Mesendoderm (in vitro differentiated cells): ENCODE measurements around the gene FBXL7.

Experiments
- DNase-seq: peaks from one replicate; pipeline ENCODE4 v3.0.0; 2013
- H2AK5ac ChIP-seq: 2 replicates; pipeline ENCODE4 v1.6.1; 2013; ENCODE audit warnings: low read length, inconsistent platforms
- H2BK120ac ChIP-seq: 2 replicates; pipeline ENCODE4 v1.6.1; 2013; ENCODE audit warnings: low read depth, mild to moderate bottlenecking, low read length, moderate library complexity, mixed read lengths
- H2BK15ac ChIP-seq: replicated peaks from 2 replicates; pipeline ENCODE4 v1.6.1; 2013; ENCODE audit warnings: low read depth, mild to moderate bottlenecking, moderate library complexity
- H2BK5ac ChIP-seq: 2 replicates; pipeline ENCODE4 v1.6.1; 2013; ENCODE audit warnings: low read length, inconsistent platforms
- H3K18ac ChIP-seq: 2 replicates; pipeline ENCODE4 v1.6.1; 2013; ENCODE audit warnings: mild to moderate bottlenecking, low read length, mixed read lengths
- H3K23ac ChIP-seq: one replicate; pipeline ENCODE4 v1.6.1; 2013; ENCODE audit warnings: low read length
- H3K27ac ChIP-seq: 2 replicates; pipeline ENCODE4 v1.5.1; 2013; ENCODE audit warnings: low read depth, mild to moderate bottlenecking, inconsistent platforms, low read length, moderate library complexity
- H3K27me3 ChIP-seq: 2 replicates; pipeline ENCODE4 v1.6.1; 2013; ENCODE audit warnings: low read length, control low read depth, mild to moderate bottlenecking, inconsistent platforms; ENCODE audit not compliant: insufficient read depth, poor library complexity
- H3K36me3 ChIP-seq: 2 replicates; pipeline ENCODE4 v1.6.1; 2013; ENCODE audit warnings: low read length, inconsistent platforms; ENCODE audit not compliant: control insufficient read depth, insufficient read depth
- H3K4ac ChIP-seq: one replicate; pipeline ENCODE4 v1.6.1; 2013; ENCODE audit warnings: low read depth, mild to moderate bottlenecking, low read length, moderate library complexity
- H3K4me1 ChIP-seq: 2 replicates; pipeline ENCODE4 v1.6.1; 2013; ENCODE audit warnings: low read depth, low read length, inconsistent platforms; ENCODE audit not compliant: control insufficient read depth
- H3K4me2 ChIP-seq: 2 replicates; pipeline ENCODE4 v1.6.1; 2013; ENCODE audit warnings: low read length
- H3K4me3 ChIP-seq: 2 replicates; pipeline ENCODE4 v1.5.1; 2013; ENCODE audit warnings: mild to moderate bottlenecking, low read length
- H3K56ac ChIP-seq: one replicate; pipeline ENCODE4 v1.6.1; 2013; ENCODE audit warnings: low read length
- H3K79me1 ChIP-seq: 2 replicates; pipeline ENCODE4 v1.6.1; 2013; ENCODE audit warnings: low read length, inconsistent platforms
- H3K79me2 ChIP-seq: 2 replicates; pipeline ENCODE4 v1.6.1; 2013; ENCODE audit warnings: mild to moderate bottlenecking, low read length; ENCODE audit not compliant: control insufficient read depth, insufficient read depth
- H3K9ac ChIP-seq: 2 replicates; pipeline ENCODE4 v1.6.1; 2013; ENCODE audit warnings: low read length, inconsistent platforms
- H4K5ac ChIP-seq: one replicate; pipeline ENCODE4 v1.6.1; 2013; ENCODE audit warnings: low read length
- H4K8ac ChIP-seq: one replicate; pipeline ENCODE4 v1.6.1; 2013; ENCODE audit warnings: low read depth, mild to moderate bottlenecking, control low read depth, low read length, moderate library complexity
- WGBS: extraction: QIAGEN DNeasy Blood & Tissue Kit; methylation state at CpG from one replicate; pipeline ENCODE4 v1.1.7; 2013; ENCODE audit warnings: low lambda C conversion rate, missing lambda C conversion rate; ENCODE audit not compliant: insufficient coverage; ENCODE audit errors: extremely low coverage; 5-methylcytosine and 5-hydroxymethylcytosine counted together

Gene FBXL7

DNA sequence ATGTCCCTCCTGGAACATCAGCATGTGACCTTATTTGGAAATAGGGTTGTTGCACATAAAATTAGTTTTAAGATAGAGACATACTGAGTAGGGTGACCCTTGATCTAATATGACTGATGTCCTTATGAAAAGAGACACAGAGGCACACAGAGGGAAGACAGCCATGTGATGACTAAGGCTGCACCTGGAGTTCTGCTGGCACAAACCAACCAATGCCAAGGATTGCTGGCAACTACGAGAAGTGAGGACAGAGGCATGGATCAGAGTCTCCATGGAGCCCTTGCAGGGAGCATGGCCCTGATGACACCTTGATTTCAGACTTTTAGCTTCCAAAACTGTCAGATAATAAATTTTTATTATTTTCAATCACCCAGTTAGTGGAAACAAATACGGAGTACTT, 101.9 kb downstream of the FBXL7 start:
- H3K4ac ChIP-seq: no peak overlapping the region
- WGBS: no CpG with 5 or more reads among the region's 2 CpGs

DNA sequence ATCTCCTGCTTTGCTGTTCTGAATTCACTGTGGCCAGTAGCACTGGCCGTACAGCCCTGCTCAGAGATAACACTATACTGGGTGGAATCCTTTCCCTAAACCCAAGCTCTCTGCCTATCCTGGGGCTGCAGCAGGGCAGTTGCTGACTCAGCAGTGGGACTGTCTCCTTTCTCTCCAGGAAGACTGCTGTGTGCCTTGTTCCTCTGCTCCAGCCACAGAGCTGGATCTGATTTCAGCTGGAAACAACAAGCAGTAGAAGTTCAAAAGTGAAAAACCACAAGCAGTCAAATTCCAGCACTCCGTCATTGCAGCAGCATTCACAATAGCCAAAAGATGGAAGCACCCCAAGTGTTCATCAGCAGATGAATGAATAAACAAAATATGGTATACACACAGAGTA, 105.0 kb downstream of the FBXL7 start:
- no peak overlapping the region for H3K27ac ChIP-seq
- H3K56ac ChIP-seq: no peak overlapping the region
- H4K8ac ChIP-seq: no peak overlapping the region
- no peak for DNase-seq
- H3K4me2 ChIP-seq: no peak overlapping the region
- H3K4me3 ChIP-seq: no peak overlapping the region
- no peaks in the 10 kb centered on the region for H3K36me3 ChIP-seq
- no peaks in the 10 kb centered on the region for H3K79me2 ChIP-seq
- H2AK5ac ChIP-seq: no peak overlapping the region
- H3K18ac ChIP-seq: no peak overlapping the region
- H3K4ac ChIP-seq: no peak overlapping the region
- WGBS: no CpG with 5 or more reads among the region's 2 CpGs
- no peak overlapping the region for H3K9ac ChIP-seq
- H2BK5ac ChIP-seq: no peak overlapping the region
- H4K5ac ChIP-seq: no peak overlapping the region
- peaks cover 2% of the 10 kb centered on the region for H3K4me1 ChIP-seq
- H2BK15ac ChIP-seq: no peak overlapping the region
- no peaks in the 10 kb centered on the region for H3K27me3 ChIP-seq
- H3K79me1 ChIP-seq: peaks cover 3% of the 10 kb centered on the region
- H3K23ac ChIP-seq: no peak overlapping the region
- no peak overlapping the region for H2BK120ac ChIP-seq

More for the DNA sequence above, 101.9 kb downstream of the FBXL7 start:
- Histone ChIP-seq H3K18ac (no peak overlapping the region), H3K56ac (no peak overlapping the region), H2BK120ac (no peak overlapping the region), H3K9ac (no peak overlapping the region), H3K27ac (no peak overlapping the region), H3K4me1 (peaks cover 6% of the 10 kb centered on the region), H3K79me1 (peaks cover 3% of the 10 kb centered on the region), H3K4me2 (no peak overlapping the region), H3K23ac (no peak overlapping the region), H3K27me3 (no peaks in the 10 kb centered on the region), H4K8ac (no peak overlapping the region), H3K79me2 (no peaks in the 10 kb centered on the region), H3K4me3 (no peak overlapping the region), H2AK5ac (no peak overlapping the region), H4K5ac (no peak overlapping the region), H2BK5ac (no peak overlapping the region), H2BK15ac (no peak overlapping the region), H3K36me3 (no peaks in the 10 kb centered on the region)
- DNase-seq: no peak

DNA sequence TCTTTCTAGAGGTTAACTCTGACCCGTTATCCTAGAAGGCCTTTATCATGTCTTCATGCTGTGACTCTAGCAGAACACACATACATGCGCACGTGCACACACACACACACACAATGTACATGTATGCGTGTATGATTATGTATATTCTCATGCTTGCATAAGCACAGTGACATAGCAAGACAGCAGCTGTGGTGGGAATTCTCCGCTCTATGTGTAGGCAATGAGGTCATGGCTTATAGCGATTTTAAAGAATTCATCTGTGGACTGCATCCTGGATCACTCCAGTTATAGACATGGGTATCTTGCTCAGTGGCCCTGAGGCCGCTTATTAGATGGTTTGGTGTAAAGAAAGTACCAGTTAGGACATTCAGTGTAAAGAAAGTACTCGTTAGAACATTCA, 106.2 kb downstream of the FBXL7 start:
- Histone ChIP-seq H3K9ac (no peak overlapping the region), H3K4me1 (peaks cover 2% of the 10 kb centered on the region), H3K4ac (no peak overlapping the region), H3K4me3 (no peak overlapping the region), H2BK5ac (no peak overlapping the region), H3K56ac (no peak overlapping the region), H2BK120ac (no peak overlapping the region), H3K36me3 (no peaks in the 10 kb centered on the region), H3K4me2 (no peak overlapping the region), H4K5ac (no peak overlapping the region), H3K18ac (no peak overlapping the region), H2BK15ac (no peak overlapping the region), H3K23ac (no peak overlapping the region), H3K79me1 (peaks cover 3% of the 10 kb centered on the region), H3K27me3 (no peaks in the 10 kb centered on the region), H3K79me2 (no peaks in the 10 kb centered on the region), H4K8ac (no peak overlapping the region), H3K27ac (no peak overlapping the region), H2AK5ac (no peak overlapping the region)
- WGBS: no CpG with 5 or more reads among the region's 8 CpGs
- no peak for DNase-seq

DNA sequence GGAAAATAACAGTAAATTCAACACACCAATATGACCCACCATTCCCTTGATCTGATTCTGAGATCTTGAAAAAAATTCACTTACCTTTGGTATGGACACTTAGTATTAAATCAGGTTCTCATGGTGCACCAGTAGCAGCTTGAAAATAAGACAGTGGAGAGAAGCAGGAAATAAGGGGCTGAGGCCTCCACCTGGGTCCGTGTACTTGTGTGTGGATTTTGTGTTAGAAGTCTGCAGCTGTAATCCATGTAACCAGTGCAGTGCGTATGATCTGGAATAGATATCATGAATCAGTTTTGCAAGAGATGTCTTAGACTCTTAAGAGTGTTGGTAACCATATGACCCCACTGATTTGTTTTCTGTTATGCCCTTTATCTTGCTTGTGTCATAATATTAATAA, 107.1 kb downstream of the FBXL7 start:
- Histone ChIP-seq H3K4me1 (peaks cover 2% of the 10 kb centered on the region), H3K23ac (no peak overlapping the region), H3K4ac (no peak overlapping the region), H3K56ac (no peak overlapping the region), H3K18ac (no peak overlapping the region), H2BK15ac (no peak overlapping the region), H4K5ac (no peak overlapping the region), H2BK120ac (no peak overlapping the region), H2AK5ac (no peak overlapping the region), H3K9ac (no peak overlapping the region), H3K27me3 (no peaks in the 10 kb centered on the region), H3K79me1 (peaks cover 3% of the 10 kb centered on the region), H3K79me2 (no peaks in the 10 kb centered on the region), H4K8ac (no peak overlapping the region), H3K4me3 (no peak overlapping the region), H3K4me2 (no peak overlapping the region), H3K36me3 (no peaks in the 10 kb centered on the region), H3K27ac (no peak overlapping the region), H2BK5ac (no peak overlapping the region)
- WGBS: no CpG with 5 or more reads among the region's 2 CpGs
- DNase-seq: no peak

DNA sequence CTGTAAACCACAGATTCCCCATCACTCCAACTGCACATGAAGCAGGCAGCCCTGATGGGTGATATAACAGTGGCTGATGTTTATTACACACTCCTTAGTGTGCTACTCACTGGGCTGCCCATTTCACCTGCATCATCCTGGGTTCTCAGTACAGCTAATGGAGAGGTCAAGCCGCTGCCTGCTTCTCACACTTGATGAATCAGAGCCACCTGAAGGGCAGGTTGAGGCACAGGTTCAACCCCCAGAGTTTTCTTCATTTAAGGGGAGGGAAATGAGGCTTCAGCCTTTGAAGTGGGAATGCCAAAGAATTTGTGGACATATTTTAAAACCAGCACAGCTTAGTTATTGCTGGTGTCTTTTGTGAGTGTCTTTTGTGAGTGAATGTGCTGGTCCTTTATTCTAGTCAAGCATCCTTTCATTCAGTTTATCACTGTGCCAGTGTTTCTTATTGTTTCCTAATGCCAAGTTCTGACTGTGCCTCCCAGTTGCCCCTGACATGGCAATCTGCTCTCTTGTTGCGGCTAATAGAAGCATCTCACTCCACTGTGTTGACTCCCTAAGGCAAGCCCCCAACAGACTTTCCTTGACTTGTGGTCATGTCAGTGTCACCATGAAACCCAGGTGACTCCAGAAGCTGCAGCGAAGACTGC, 109.2 kb downstream of the FBXL7 start:
- no CpG with 5 or more reads among the region's 3 CpGs for WGBS
- peak overlapping the region; percentile 7 for H2BK5ac ChIP-seq
- no peak overlapping the region for H3K4me2 ChIP-seq
- no peak for DNase-seq
- peak overlapping the region; percentile 54 for H2BK120ac ChIP-seq
- no peak overlapping the region for H4K5ac ChIP-seq
- H3K27me3 ChIP-seq: no peaks in the 10 kb centered on the region
- H3K4me3 ChIP-seq: no peak overlapping the region
- H3K56ac ChIP-seq: peak overlapping the region; percentile 43
- H3K4me1 ChIP-seq: peaks cover 2% of the 10 kb centered on the region
- H4K8ac ChIP-seq: no peak overlapping the region
- peak overlapping the region; percentile 84 for H3K4ac ChIP-seq
- H3K23ac ChIP-seq: no peak overlapping the region
- H3K79me2 ChIP-seq: no peaks in the 10 kb centered on the region
- no peak overlapping the region for H3K27ac ChIP-seq
- H2BK15ac ChIP-seq: peak overlapping the region; percentile 8
- no peak overlapping the region for H3K9ac ChIP-seq
- peak overlapping the region; percentile 17 for H2AK5ac ChIP-seq
- H3K79me1 ChIP-seq: peaks cover 5% of the 10 kb centered on the region
- peak overlapping the region; percentile 57 for H3K18ac ChIP-seq
- no peaks in the 10 kb centered on the region for H3K36me3 ChIP-seq

DNA sequence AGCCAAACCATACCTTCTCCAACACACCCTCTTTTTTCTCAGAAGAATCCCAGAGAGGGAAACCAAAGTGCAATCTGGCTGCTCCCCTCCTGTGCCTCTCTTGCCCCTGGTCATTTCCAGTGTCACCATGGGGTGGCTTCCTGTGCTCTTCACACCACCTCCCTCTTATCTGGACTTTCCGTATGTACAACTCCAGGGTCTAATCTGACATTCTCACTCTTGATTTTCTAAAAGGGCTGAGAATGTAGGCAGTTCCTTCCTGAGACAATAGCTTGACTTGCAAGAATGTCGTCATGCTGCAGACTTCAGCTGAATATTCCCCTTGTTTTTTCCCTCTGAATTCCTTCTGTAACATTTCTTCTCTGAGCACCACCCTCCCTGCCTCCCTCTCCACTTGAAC, 110.2 kb downstream of the FBXL7 start:
- peaks cover 5% of the 10 kb centered on the region for H3K79me1 ChIP-seq
- WGBS: no CpG with 5 or more reads among the region's 2 CpGs
- H3K27ac ChIP-seq: peak overlapping the region; percentile 32
- no peak overlapping the region for H3K4ac ChIP-seq
- peaks cover 2% of the 10 kb centered on the region for H3K4me1 ChIP-seq
- H4K5ac ChIP-seq: no peak overlapping the region
- H2BK120ac ChIP-seq: no peak overlapping the region
- DNase-seq: peak; percentile 94
- H3K36me3 ChIP-seq: no peaks in the 10 kb centered on the region
- H3K79me2 ChIP-seq: no peaks in the 10 kb centered on the region
- H3K9ac ChIP-seq: no peak overlapping the region
- no peak overlapping the region for H3K4me3 ChIP-seq
- H2BK15ac ChIP-seq: no peak overlapping the region
- H2BK5ac ChIP-seq: peak overlapping the region; percentile 61
- no peak overlapping the region for H3K4me2 ChIP-seq
- no peak overlapping the region for H4K8ac ChIP-seq
- H2AK5ac ChIP-seq: no peak overlapping the region
- H3K27me3 ChIP-seq: no peaks in the 10 kb centered on the region
- no peak overlapping the region for H3K56ac ChIP-seq
- H3K23ac ChIP-seq: no peak overlapping the region
- H3K18ac ChIP-seq: no peak overlapping the region
